ENCODE data around the gene GPC3.

DNA sequence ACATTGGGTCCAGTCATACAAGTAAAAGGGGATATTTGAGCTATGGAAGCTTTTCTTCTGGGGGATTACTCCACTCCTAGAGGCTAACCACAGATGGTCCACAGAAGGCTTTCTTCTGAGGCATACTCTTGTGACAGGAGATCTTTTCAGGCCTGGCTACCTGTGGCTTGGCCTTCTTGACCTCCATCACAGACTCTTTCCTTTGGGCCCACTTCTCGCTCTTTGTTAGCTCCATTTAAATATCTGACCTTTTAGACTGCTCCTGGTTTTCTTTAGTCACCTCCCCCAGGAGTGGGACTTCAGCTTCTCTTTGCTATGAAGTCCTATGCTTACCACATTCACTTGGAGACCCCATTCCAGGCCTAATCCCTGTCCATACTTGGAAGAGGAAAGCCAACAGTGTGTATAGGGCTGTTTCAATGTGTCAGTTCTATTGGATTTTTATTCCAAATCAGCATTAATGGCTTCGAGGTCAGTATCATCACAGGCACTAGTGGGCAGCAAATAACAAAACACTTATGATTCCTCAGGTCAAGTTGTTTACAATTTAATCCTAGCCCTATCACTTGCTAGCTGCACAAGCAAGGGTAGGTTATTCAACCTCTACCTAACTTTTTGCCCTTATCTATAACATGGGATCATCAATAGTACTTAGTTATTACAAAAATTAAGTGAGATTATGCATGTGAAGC, 26.3 kb downstream of the GPC3 start:
- no peak for TF ChIP-seq CTCF (conservative IDR thresholded peaks at IDR 0.05; ENCODE audit: low read depth, low read length)
- TF ChIP-seq RCOR1 (IDR thresholded peaks at IDR 0.05; ENCODE audit: insufficient replicate concordance, low read length) = no peak
- TF ChIP-seq POLR2A (IDR thresholded peaks at IDR 0.05; ENCODE audit: low read depth, low read length) = no peak
- TF ChIP-seq, protein P1, sequence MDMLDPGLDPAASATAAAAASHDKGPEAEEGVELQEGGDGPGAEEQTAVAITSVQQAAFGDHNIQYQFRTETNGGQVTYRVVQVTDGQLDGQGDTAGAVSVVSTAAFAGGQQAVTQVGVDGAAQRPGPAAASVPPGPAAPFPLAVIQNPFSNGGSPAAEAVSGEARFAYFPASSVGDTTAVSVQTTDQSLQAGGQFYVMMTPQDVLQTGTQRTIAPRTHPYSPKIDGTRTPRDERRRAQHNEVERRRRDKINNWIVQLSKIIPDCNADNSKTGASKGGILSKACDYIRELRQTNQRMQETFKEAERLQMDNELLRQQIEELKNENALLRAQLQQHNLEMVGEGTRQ (IDR thresholded peaks at IDR 0.05; ENCODE audit: low read depth, low read length) = no peak
- TF ChIP-seq SMC3 (IDR thresholded peaks at IDR 0.05; ENCODE audit: low read depth, low read length) = no peak

Measured in IMR-90 (cell line).